ENCODE results near the gene LILRB1. TPM values are rescaled to one million over a fixed set of nuclear protein-coding genes. Genes with fewer than 3 reads are reported as not detected.

The LILRB1 gene
- total RNA-seq = 0.46 TPM

DNA sequence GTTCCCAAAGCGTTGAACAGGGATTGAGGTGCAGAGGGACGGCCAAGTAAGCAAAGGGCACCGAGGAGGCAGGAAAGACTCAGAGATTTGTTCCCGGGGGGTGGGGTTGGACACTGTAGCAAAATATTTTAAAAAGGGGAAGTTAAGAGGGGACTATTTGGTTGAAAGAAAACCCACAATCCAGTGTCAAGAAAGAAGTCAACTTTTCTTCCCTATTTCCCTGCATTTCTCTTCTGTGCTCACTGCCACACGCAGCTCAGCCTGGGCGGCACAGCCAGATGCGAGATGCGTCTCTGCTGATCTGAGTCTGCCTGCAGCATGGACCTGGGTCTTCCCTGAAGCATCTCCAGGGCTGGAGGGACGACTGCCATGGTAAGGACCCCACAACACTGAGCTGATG, at the start of gene LILRB1:
TSS of gene LILRB1 (plus strand) at position 223 of the 400 bp plus-strand sequence. CDS start 590 bp downstream, outside the sequence.

DNA sequence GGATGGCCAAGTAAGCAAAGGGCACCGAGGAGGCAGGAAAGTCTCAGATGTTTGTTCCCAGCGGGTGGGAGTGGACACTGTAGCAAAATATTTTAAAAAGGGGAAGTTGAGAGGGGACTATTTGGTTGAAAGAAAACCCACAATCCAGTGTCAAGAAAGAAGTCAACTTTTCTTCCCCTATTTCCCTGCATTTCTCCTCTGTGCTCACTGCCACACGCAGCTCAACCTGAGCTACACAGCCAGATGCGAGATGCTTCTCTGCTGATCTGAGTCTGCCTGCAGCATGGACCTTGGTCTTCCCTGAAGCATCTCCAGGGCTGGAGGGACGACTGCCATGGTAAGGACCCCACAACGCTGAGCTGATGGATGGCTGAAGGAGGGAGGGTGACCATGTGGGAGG, 36.8 kb upstream of the LILRB1 start, which contains the start of gene LILRA1:
TSS of gene LILRA1 (plus strand) at position 188 of the 400 bp plus-strand sequence. CDS start 613 bp downstream, outside the sequence.

DNA sequence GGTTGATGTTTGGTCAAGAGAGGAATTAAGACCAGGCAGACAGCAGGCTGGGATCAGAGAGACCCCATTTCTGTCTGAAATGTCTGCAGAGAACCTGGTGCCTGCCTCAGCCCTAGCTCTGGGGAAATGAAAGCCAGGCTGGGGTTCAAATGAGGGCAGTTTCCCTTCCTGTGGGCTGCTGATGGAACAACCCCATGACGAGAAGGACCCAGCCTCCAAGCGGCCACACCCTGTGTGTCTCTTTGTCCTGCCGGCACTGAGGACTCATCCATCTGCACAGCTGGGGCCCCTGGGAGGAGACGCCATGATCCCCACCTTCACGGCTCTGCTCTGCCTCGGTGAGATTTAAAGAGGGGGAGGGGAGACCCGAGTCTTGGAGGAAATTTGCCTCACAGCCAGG, 32.4 kb downstream of the LILRB1 start, which contains the start of gene LILRB4:
TSS of gene LILRB4 (plus strand) at position 256 of the 400 bp plus-strand sequence. CDS start at position 305, 49 bp downstream.

Small RNAs within 50 kb of the gene (small RNA-seq; reads per million reads assigned to genes)
- gene AC245036.3 = not detected
- not detected for gene MIR8061

Other genes starting within 250 kb of the LILRB1 start
- 191 TPM for gene TTYH1, start 215.0 kb upstream of the LILRB1 start, total RNA-seq
- 24.7 TPM for gene LENG8, start 181.3 kb upstream of the LILRB1 start, total RNA-seq
- gene LENG9, start 166.7 kb upstream of the LILRB1 start, total RNA-seq = 1.6 TPM
- 1.2 TPM for gene CDC42EP5, start 157.2 kb upstream of the LILRB1 start, total RNA-seq
- gene LAIR2, start 127.7 kb upstream of the LILRB1 start, total RNA-seq = not detected
- gene LILRA2, start 56.7 kb upstream of the LILRB1 start, total RNA-seq = 0.46 TPM
- 0.23 TPM for gene LILRA1, start 36.9 kb upstream of the LILRB1 start, total RNA-seq
- 2.3 TPM for gene LILRB4, start 32.5 kb downstream of the LILRB1 start, total RNA-seq
- not detected for gene KIR3DL3, start 94.0 kb downstream of the LILRB1 start, total RNA-seq
- gene KIR2DL3, start 108.0 kb downstream of the LILRB1 start, total RNA-seq = not detected
- not detected for gene KIR2DL1, start 139.3 kb downstream of the LILRB1 start, total RNA-seq
- gene KIR2DL4, start 173.1 kb downstream of the LILRB1 start, total RNA-seq = not detected
- not detected for gene KIR3DL1, start 186.0 kb downstream of the LILRB1 start, total RNA-seq
- not detected for gene KIR2DS4, start 202.2 kb downstream of the LILRB1 start, total RNA-seq
- not detected for gene KIR3DL2, start 220.0 kb downstream of the LILRB1 start, total RNA-seq
- gene FCAR, start 243.8 kb downstream of the LILRB1 start, total RNA-seq = 0.92 TPM

Data from diencephalon (tissue), 1 donor.